GM23338 (cell line): Measurements from ENCODE around the gene PCDHB8. TPM values are rescaled to one million over a fixed set of nuclear protein-coding genes. Genes with fewer than 3 reads are reported as not detected.
"Not testable (repeated sequence)": the region's sequence is repeated elsewhere in the genome, so short reads cannot be mapped to it uniquely, and the experiment has no call there.

ENCODE experiments used
- ATAC-seq: fragments of 200-7000 bp; cut with Tn5 transposase; 3 replicates; pipeline ENCODE4 v1.9.1; 2020
- DNase-seq: peaks from one replicate; pipeline ENCODE4 v3.0.0-alpha.2; 2015; ENCODE audit warnings: low spot score
- H2AFZ ChIP-seq: fragments of 200-600 bp; sonication (generic); 2 replicates; pipeline ENCODE4 v1.8.0; 2016; ENCODE audit warnings: antibody characterized with exemption, mild to moderate bottlenecking, moderate library complexity
- H3F3A ChIP-seq: fragments of 200-600 bp; sonication (generic); replicated peaks from 2 replicates; pipeline ENCODE4 v1.8.0; 2017; ENCODE audit warnings: antibody characterized with exemption, mixed run types, low read depth
- H3K27ac ChIP-seq: fragments of 200-600 bp; sonication (generic); 2 replicates; pipeline ENCODE4 v1.6.1; 2016; ENCODE audit warnings: low read depth
- H3K27me3 ChIP-seq: fragments of 200-600 bp; sonication (generic); 2 replicates; pipeline ENCODE4 v1.8.0; 2016; ENCODE audit warnings: mild to moderate bottlenecking, mixed run types, moderate library complexity; ENCODE audit not compliant: insufficient read depth
- H3K36me3 ChIP-seq: fragments of 200-600 bp; sonication (generic); 2 replicates; pipeline ENCODE4 v1.8.0; 2016; ENCODE audit warnings: mild to moderate bottlenecking; ENCODE audit not compliant: insufficient read depth
- H3K4me1 ChIP-seq: fragments of 200-600 bp; sonication (generic); 2 replicates; pipeline ENCODE4 v1.8.0; 2016; ENCODE audit warnings: mild to moderate bottlenecking, moderate library complexity; ENCODE audit not compliant: insufficient read depth
- H3K4me2 ChIP-seq: fragments of 200-600 bp; sonication (generic); 2 replicates; pipeline ENCODE4 v1.7.1; 2017; ENCODE audit warnings: mixed run types
- H3K4me3 ChIP-seq: fragments of 200-600 bp; sonication (generic); 2 replicates; pipeline ENCODE4 v1.6.1; 2016; ENCODE audit warnings: mixed run types
- H3K79me2 ChIP-seq: fragments of 200-600 bp; sonication (generic); replicated peaks from 2 replicates; pipeline ENCODE4 v1.8.0; 2017; ENCODE audit warnings: mild to moderate bottlenecking; ENCODE audit not compliant: insufficient read depth
- H3K9me2 ChIP-seq: fragments of 200-600 bp; sonication (generic); 2 replicates; pipeline ENCODE4 v1.8.0; 2017; ENCODE audit not compliant: insufficient read depth
- H4K20me1 ChIP-seq: fragments of 200-600 bp; sonication (generic); replicated peaks from 2 replicates; pipeline ENCODE4 v1.8.0; 2017; ENCODE audit warnings: mild to moderate bottlenecking; ENCODE audit not compliant: insufficient read depth
- H3K27ac Mint-ChIP-seq: 2 replicates; pipeline ENCODE4 v1.8.0; 2020; ENCODE audit warnings: inconsistent platforms, mild to moderate bottlenecking, moderate library complexity, mixed read lengths
- H3K27me3 Mint-ChIP-seq: 3 replicates; pipeline ENCODE4 v1.8.0; 2022; ENCODE audit warnings: low read depth, mild to moderate bottlenecking, moderate library complexity, mixed read lengths, inconsistent platforms; ENCODE audit not compliant: insufficient read depth, poor library complexity
- H3K36me3 Mint-ChIP-seq: 3 replicates; pipeline ENCODE4 v1.8.0; 2021; ENCODE audit warnings: low read depth, mild to moderate bottlenecking, inconsistent platforms, moderate library complexity, mixed read lengths
- H3K4me1 Mint-ChIP-seq: 3 replicates; pipeline ENCODE4 v1.8.0; 2020; ENCODE audit warnings: mild to moderate bottlenecking, inconsistent platforms, mixed read lengths
- H3K4me3 Mint-ChIP-seq: 3 replicates; pipeline ENCODE4 v1.8.0; 2021; ENCODE audit warnings: moderate library complexity, mild to moderate bottlenecking, inconsistent platforms, mixed read lengths
- H3K9me3 Mint-ChIP-seq: 3 replicates; pipeline ENCODE4 v1.8.0; 2020; ENCODE audit warnings: moderate library complexity, mild to moderate bottlenecking, inconsistent platforms, mixed read lengths
- EZH2 ChIP-seq: fragments of 200-600 bp; sonication (generic); IDR thresholded peaks from one replicate; pipeline ENCODE4 v1.8.0; 2017; ENCODE audit warnings: antibody characterized with exemption, mild to moderate bottlenecking, low read depth; ENCODE audit not compliant: unreplicated experiment
- ZNF331 ChIP-seq: fragments of 250-450 bp; sonication (Bioruptor Pico); IDR thresholded peaks from 2 replicates; pipeline ENCODE4 v1.5.0; 2020; ENCODE audit warnings: low read depth, mild to moderate bottlenecking, moderate library complexity
- polyA plus RNA-seq: library from polyadenylated mRNA; unstranded; fragments of >200 nt; fragmentation: Nextera tagmentation; extraction: Ambion mirVana; gene quantifications from 2 replicates; pipeline ENCODE4 v1.2.1, GENCODE V29; 2016
- total RNA-seq: library from RNA; depleted of rRNA; stranded (reverse); fragments of >200 nt; shearing (Covaris generic); gene quantifications from 2 replicates; pipeline ENCODE4 v1.2.3, GENCODE V29; 2014
- TF ChIP-seq, protein P1 (sequence below): IDR thresholded peaks from one replicate; pipeline ENCODE4 v1.6.1; 2018; ENCODE audit warnings: antibody characterized with exemption; ENCODE audit not compliant: unreplicated experiment
- TF ChIP-seq, protein P2 (sequence below), 2 experiments: fragments of 200-600 bp in 1 of 2; sonication (generic) in 1 of 2; conservative IDR thresholded peaks; 2 replicates each; pipeline versions ENCODE4 v1.5.1 to v1.6.1; 2016 to 2017; ENCODE audit warnings: antibody characterized with exemption in 2 of 2, low read depth in 2 of 2, mild to moderate bottlenecking in 2 of 2, moderate library complexity in 1 of 2

The PCDHB8 gene
- total and polyA plus RNA-seq, 2 experiments from 2014 or later, result 0.84 to 2.7 TPM

DNA sequence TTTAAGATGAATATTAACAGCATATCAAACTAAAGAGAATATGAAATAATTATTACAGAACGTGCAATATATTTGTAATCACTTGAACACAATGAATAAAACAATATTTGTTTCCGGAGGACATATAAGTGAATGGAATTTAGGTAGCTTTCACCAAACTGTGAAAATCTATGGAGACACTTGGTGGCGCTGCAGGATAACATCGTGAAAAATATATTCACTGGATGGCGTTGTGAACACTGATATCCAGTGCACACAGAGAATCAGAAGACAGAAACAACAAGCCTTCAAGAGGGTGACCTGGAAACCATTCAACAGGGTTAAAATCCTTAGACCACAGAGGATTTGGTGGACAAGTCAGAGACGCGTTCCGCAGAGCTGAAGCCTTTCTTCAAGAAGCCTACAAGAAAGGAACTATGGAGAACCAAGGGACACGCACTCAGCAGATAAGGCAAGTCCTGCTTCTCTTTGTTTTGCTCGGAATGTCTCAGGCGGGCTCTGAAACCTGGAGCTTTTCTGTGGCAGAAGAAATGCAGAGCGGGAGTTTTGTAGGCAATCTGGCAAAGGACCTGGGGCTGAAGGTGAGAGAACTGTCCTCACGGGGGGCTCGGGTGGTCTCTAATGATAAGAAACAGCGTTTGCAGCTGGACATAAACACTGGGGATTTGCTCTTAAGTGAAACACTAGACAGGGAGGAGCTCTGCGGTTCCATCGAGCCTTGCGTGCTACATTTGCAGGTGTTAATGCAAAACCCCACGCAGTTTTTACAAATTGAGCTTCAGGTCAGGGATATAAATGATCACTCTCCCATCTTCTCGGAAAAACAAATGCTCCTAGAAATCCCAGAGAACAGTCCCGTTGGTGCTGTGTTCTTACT is 22.0 kb downstream of the PCDHB8 start, which contains the start of gene PCDHB11:
TSS of gene PCDHB11 (plus strand) at position 269 of the 877 bp plus-strand sequence. CDS start at position 417, 148 bp downstream.
- Histone ChIP-seq H3K4me1 (no peaks in the 10 kb centered on the region), H3K27me3 (no peaks in the 10 kb centered on the region), H3K36me3 (no peaks in the 10 kb centered on the region; the same call in 1 of the 2 replicates), H3K9me2 (no peaks in the 10 kb centered on the region), H3K4me3 (no peak within 1 kb of the TSS), H3K27ac (no peak within 1 kb of the TSS), H3F3A (no peaks in the 10 kb centered on the region), H4K20me1 (no peaks in the 10 kb centered on the region), H3K79me2 (no peaks in the 10 kb centered on the region), H3K4me2 (no peak within 1 kb of the TSS), H2AFZ (peak within 1 kb of the TSS; percentile 67; the same call in 1 of the 2 replicates)
- Mint-ChIP-seq H3K4me3 (peak within 1 kb of the TSS; percentile 18; the same call in 2 of the 3 replicates), H3K9me3 (peaks cover 35% of the 10 kb centered on the region), H3K36me3 (peaks cover 15% of the 10 kb centered on the region), H3K4me1 (0 out of 3 replicates have a peak, but pooled peaks cover 2% of the 10 kb centered on the region), H3K27ac (peak within 1 kb of the TSS; percentile 53; the same call in 1 of the 2 replicates), H3K27me3 (no peaks in the 10 kb centered on the region)
- no peak for TF ChIP-seq EZH2
- TF ChIP-seq, protein P1, sequence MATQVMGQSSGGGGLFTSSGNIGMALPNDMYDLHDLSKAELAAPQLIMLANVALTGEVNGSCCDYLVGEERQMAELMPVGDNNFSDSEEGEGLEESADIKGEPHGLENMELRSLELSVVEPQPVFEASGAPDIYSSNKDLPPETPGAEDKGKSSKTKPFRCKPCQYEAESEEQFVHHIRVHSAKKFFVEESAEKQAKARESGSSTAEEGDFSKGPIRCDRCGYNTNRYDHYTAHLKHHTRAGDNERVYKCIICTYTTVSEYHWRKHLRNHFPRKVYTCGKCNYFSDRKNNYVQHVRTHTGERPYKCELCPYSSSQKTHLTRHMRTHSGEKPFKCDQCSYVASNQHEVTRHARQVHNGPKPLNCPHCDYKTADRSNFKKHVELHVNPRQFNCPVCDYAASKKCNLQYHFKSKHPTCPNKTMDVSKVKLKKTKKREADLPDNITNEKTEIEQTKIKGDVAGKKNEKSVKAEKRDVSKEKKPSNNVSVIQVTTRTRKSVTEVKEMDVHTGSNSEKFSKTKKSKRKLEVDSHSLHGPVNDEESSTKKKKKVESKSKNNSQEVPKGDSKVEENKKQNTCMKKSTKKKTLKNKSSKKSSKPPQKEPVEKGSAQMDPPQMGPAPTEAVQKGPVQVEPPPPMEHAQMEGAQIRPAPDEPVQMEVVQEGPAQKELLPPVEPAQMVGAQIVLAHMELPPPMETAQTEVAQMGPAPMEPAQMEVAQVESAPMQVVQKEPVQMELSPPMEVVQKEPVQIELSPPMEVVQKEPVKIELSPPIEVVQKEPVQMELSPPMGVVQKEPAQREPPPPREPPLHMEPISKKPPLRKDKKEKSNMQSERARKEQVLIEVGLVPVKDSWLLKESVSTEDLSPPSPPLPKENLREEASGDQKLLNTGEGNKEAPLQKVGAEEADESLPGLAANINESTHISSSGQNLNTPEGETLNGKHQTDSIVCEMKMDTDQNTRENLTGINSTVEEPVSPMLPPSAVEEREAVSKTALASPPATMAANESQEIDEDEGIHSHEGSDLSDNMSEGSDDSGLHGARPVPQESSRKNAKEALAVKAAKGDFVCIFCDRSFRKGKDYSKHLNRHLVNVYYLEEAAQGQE, result no peak
- TF ChIP-seq, protein P2, sequence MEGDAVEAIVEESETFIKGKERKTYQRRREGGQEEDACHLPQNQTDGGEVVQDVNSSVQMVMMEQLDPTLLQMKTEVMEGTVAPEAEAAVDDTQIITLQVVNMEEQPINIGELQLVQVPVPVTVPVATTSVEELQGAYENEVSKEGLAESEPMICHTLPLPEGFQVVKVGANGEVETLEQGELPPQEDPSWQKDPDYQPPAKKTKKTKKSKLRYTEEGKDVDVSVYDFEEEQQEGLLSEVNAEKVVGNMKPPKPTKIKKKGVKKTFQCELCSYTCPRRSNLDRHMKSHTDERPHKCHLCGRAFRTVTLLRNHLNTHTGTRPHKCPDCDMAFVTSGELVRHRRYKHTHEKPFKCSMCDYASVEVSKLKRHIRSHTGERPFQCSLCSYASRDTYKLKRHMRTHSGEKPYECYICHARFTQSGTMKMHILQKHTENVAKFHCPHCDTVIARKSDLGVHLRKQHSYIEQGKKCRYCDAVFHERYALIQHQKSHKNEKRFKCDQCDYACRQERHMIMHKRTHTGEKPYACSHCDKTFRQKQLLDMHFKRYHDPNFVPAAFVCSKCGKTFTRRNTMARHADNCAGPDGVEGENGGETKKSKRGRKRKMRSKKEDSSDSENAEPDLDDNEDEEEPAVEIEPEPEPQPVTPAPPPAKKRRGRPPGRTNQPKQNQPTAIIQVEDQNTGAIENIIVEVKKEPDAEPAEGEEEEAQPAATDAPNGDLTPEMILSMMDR (conservative IDR thresholded peaks at IDR 0.05; ENCODE audit: low read depth in 2 of 2), result peak; percentile 79 to 88
- TF ChIP-seq ZNF331, result no peak
- ATAC-seq (peak; percentile 48; the same call in 2 of the 3 replicates), DNase-seq (peak; percentile 72)

DNA sequence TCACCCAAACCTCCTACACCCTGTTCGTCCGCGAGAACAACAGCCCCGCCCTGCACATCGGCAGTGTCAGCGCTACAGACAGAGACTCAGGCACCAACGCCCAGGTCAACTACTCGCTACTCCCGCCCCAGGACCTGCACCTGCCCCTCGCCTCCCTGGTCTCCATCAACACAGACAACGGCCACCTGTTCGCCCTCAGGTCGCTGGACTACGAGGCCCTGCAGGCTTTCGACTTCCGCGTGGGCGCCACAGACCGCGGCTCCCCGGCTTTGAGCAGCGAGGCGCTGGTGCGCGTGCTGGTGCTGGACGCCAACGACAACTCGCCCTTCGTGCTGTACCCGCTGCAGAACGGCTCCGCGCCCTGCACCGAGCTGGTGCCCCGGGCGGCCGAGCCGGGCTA is 23.5 kb downstream of the PCDHB8 start:
- peaks cover 30% of the 10 kb centered on the region for H3K9me3 Mint-ChIP-seq
- not testable (repeated sequence) for ATAC-seq

DNA sequence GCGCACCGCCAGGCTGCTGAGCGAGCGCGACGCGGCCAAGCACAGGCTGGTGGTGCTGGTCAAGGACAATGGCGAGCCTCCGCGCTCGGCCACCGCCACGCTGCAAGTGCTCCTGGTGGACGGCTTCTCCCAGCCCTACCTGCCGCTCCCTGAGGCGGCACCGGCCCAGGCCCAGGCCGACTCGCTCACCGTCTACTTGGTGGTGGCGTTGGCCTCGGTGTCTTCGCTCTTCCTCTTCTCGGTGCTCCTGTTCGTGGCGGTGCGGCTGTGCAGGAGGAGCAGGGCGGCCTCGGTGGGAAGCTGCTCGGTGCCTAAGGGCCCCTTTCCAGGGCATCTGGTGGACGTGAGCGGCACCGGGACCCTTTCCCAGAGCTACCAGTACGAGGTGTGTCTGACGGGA is 24.1 kb downstream of the PCDHB8 start:
- H3K4me3 ChIP-seq, H3K4me1 Mint-ChIP-seq, H3K4me1 ChIP-seq, H3K36me3 Mint-ChIP-seq, H3F3A ChIP-seq, H3K27ac Mint-ChIP-seq, H3K36me3 ChIP-seq, DNase-seq, H3K9me2 ChIP-seq, H3K4me2 ChIP-seq, H3K79me2 ChIP-seq, H3K27me3 ChIP-seq, H2AFZ ChIP-seq, H3K4me3 Mint-ChIP-seq, H4K20me1 ChIP-seq, H3K27me3 Mint-ChIP-seq, ATAC-seq, H3K27ac ChIP-seq: not testable (repeated sequence)
- H3K9me3 Mint-ChIP-seq, result peaks cover 25% of the 10 kb centered on the region

More for the DNA sequence above, 23.5 kb downstream of the PCDHB8 start:
- not testable (repeated sequence) for H3K9me2 ChIP-seq, H3K4me2 ChIP-seq, H3K27me3 ChIP-seq, H4K20me1 ChIP-seq, H3K4me1 ChIP-seq, H3K27ac ChIP-seq, H3K79me2 ChIP-seq, H3K4me3 Mint-ChIP-seq, H3K27ac Mint-ChIP-seq, H3K4me1 Mint-ChIP-seq, H3K36me3 ChIP-seq, H3K4me3 ChIP-seq, H2AFZ ChIP-seq, DNase-seq, H3F3A ChIP-seq, H3K27me3 Mint-ChIP-seq
- H3K36me3 Mint-ChIP-seq, result peaks cover 10% of the 10 kb centered on the region
